Smooth muscle cell (in vitro differentiated cells): ENCODE results near the gene NDUFA3. TPM values are rescaled to one million over a fixed set of nuclear protein-coding genes. Genes with fewer than 3 reads are reported as not detected.

Source experiments
- polyA plus RNA-seq: library from polyadenylated mRNA; unstranded; fragments of >200 nt; fragmentation: Nextera tagmentation; extraction: Ambion mirVana; gene quantifications from 2 replicates; pipeline ENCODE4 v1.2.1, GENCODE V29; 2016
- total RNA-seq: library from RNA; depleted of rRNA; stranded (reverse); fragments of >200 nt; gene quantifications from 2 replicates; pipeline ENCODE4 v1.2.3, GENCODE V29; 2014

Gene NDUFA3
- total and polyA plus RNA-seq, 2 experiments from 2014 or later = 29.8 to 249 TPM

Other genes starting within 250 kb of the NDUFA3 start
- gene MYADM, start 235.0 kb upstream of the NDUFA3 start, total RNA-seq = 83.8 and 97.6 TPM in 2 replicates
- gene MYADM, start 235.0 kb upstream of the NDUFA3 start, polyA plus RNA-seq = 193 and 247 TPM in 2 replicates
- gene PRKCG, start 220.7 kb upstream of the NDUFA3 start, total RNA-seq = 0.18 TPM in 1 of 2 replicates, not detected in the other
- gene PRKCG, start 220.7 kb upstream of the NDUFA3 start, polyA plus RNA-seq = 0.51 and 0.59 TPM in 2 replicates
- gene CACNG7, start 193.6 kb upstream of the NDUFA3 start, total RNA-seq = 2.3 and 6.1 TPM in 2 replicates
- 0.59 and 1.3 TPM in 2 replicates for gene CACNG7, start 193.6 kb upstream of the NDUFA3 start, polyA plus RNA-seq
- 0.04 and 0.31 TPM in 2 replicates for gene CACNG8, start 139.9 kb upstream of the NDUFA3 start, total RNA-seq
- gene CACNG8, start 139.9 kb upstream of the NDUFA3 start, polyA plus RNA-seq = 0.03 and 0.19 TPM in 2 replicates
- 0.13 TPM in 1 of 2 replicates, not detected in the other for gene CACNG6, start 111.2 kb upstream of the NDUFA3 start, total RNA-seq
- gene CACNG6, start 111.2 kb upstream of the NDUFA3 start, polyA plus RNA-seq = not detected in 2 replicates
- gene VSTM1, start 39.0 kb upstream of the NDUFA3 start, total RNA-seq = not detected in 2 replicates
- gene VSTM1, start 39.0 kb upstream of the NDUFA3 start, polyA plus RNA-seq = not detected in 2 replicates
- not detected in 2 replicates for gene TARM1, start 21.5 kb upstream of the NDUFA3 start, total RNA-seq
- gene TARM1, start 21.5 kb upstream of the NDUFA3 start, polyA plus RNA-seq = not detected in 2 replicates
- gene OSCAR, start 2.1 kb upstream of the NDUFA3 start, total RNA-seq = 1.1 TPM in 1 of 2 replicates, not detected in the other
- 0.90 and 1.7 TPM in 2 replicates for gene OSCAR, start 2.1 kb upstream of the NDUFA3 start, polyA plus RNA-seq
- 14.2 and 17.1 TPM in 2 replicates for gene TFPT, start 12.8 kb downstream of the NDUFA3 start, total RNA-seq
- gene TFPT, start 12.8 kb downstream of the NDUFA3 start, polyA plus RNA-seq = 56.0 and 58.1 TPM in 2 replicates
- 40.9 and 42.8 TPM in 2 replicates for gene PRPF31, start 12.9 kb downstream of the NDUFA3 start, total RNA-seq
- gene PRPF31, start 12.9 kb downstream of the NDUFA3 start, polyA plus RNA-seq = 77.1 and 81.2 TPM in 2 replicates
- gene CNOT3, start 34.9 kb downstream of the NDUFA3 start, total RNA-seq = 12.4 and 14.1 TPM in 2 replicates
- gene CNOT3, start 34.9 kb downstream of the NDUFA3 start, polyA plus RNA-seq = 31.4 and 37.6 TPM in 2 replicates
- gene LENG1, start 56.9 kb downstream of the NDUFA3 start, total RNA-seq = 3.2 and 10.9 TPM in 2 replicates
- gene LENG1, start 56.9 kb downstream of the NDUFA3 start, polyA plus RNA-seq = 14.1 and 17.6 TPM in 2 replicates
- 5.9 and 7.3 TPM in 2 replicates for gene TMC4, start 70.3 kb downstream of the NDUFA3 start, total RNA-seq
- gene TMC4, start 70.3 kb downstream of the NDUFA3 start, polyA plus RNA-seq = 6.7 and 28.0 TPM in 2 replicates
- gene MBOAT7, start 86.7 kb downstream of the NDUFA3 start, total RNA-seq = 76.8 and 110 TPM in 2 replicates
- gene MBOAT7, start 86.7 kb downstream of the NDUFA3 start, polyA plus RNA-seq = 106 and 195 TPM in 2 replicates
- 45.8 and 53.7 TPM in 2 replicates for gene TSEN34, start 88.5 kb downstream of the NDUFA3 start, total RNA-seq
- gene TSEN34, start 88.5 kb downstream of the NDUFA3 start, polyA plus RNA-seq = 79.5 and 91.7 TPM in 2 replicates
- 1,047 and 1,149 TPM in 2 replicates for gene RPS9, start 98.0 kb downstream of the NDUFA3 start, total RNA-seq
- 347 and 352 TPM in 2 replicates for gene RPS9, start 98.0 kb downstream of the NDUFA3 start, polyA plus RNA-seq
- gene LILRB3, start 120.2 kb downstream of the NDUFA3 start, total RNA-seq = not detected in 2 replicates
- gene LILRB3, start 120.2 kb downstream of the NDUFA3 start, polyA plus RNA-seq = 0.06 and 0.70 TPM in 2 replicates
- not detected in 2 replicates for gene LILRA6, start 139.9 kb downstream of the NDUFA3 start, total RNA-seq
- not detected in 2 replicates for gene LILRA6, start 139.9 kb downstream of the NDUFA3 start, polyA plus RNA-seq
- gene LILRB5, start 154.4 kb downstream of the NDUFA3 start, total RNA-seq = not detected in 2 replicates
- gene LILRB5, start 154.4 kb downstream of the NDUFA3 start, polyA plus RNA-seq = not detected in 2 replicates
- not detected in 2 replicates for gene LILRB2, start 178.3 kb downstream of the NDUFA3 start, total RNA-seq
- gene LILRB2, start 178.3 kb downstream of the NDUFA3 start, polyA plus RNA-seq = not detected in 2 replicates
- gene LILRA5, start 210.3 kb downstream of the NDUFA3 start, total RNA-seq = not detected in 2 replicates
- not detected in 2 replicates for gene LILRA5, start 210.3 kb downstream of the NDUFA3 start, polyA plus RNA-seq
- gene LILRA4, start 236.3 kb downstream of the NDUFA3 start, total RNA-seq = not detected in 2 replicates
- gene LILRA4, start 236.3 kb downstream of the NDUFA3 start, polyA plus RNA-seq = not detected in 2 replicates